GM19035 (cell line): Measurements from ENCODE around the gene ZFYVE28.

Experiments used
- ATAC-seq: cut with Tn5 transposase; IDR thresholded peaks from one replicate; pipeline ENCODE4 v1.9.1; 2021; ENCODE audit not compliant: unreplicated experiment

The ZFYVE28 gene

DNA sequence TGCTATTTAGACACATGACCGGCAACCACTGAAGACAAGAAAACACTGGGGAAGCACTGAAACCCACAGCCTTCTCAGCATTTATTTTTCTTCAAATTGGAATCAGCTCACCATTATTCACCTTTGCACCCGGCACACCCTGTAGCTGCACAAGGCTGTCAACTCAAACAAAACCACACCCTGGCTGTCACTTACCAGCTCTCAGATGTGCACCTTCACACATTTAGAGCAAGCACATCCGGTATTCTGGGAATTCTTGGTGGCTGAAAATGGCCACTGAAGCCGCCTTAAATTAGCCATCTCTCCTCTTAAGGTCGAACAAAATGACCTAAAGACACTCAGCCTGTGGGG lies 5.9 kb downstream of the ZFYVE28 start:
- ATAC-seq, result peak; percentile 30

DNA sequence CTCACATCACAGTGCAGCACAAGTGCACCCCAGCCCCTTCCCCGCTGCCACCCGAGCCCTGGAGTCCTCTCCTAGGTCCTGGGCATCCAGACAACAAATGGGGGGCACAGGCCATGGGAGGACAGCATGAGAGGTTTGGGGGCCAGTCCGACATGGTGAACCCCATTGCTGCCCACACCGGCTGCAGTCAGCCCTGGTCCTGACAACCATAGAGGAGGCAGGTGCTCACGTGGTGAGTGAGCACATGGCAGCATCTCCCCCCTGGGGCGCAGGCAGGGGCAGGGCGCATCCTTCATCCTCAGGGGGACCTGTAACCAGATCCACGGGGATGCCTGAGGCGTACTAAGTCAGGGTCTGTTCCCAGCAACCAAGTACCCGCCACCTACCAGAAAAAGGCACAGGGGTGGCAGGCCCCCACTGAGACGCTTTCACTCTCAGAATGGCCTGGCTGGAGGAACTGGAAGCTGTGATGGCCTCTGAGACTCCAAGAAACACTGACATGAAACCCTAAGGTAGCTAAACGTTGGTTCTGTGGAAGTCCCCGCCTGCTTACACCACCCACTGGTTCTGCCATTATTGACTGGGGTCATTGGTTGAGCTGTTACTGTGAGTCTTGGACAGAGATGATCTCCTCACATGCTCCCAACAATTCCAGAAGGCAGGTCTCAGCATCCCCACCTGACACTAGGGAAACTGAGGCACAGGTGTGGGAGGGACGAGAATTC lies 6.5 kb downstream of the ZFYVE28 start:
- ATAC-seq, result no peak

DNA sequence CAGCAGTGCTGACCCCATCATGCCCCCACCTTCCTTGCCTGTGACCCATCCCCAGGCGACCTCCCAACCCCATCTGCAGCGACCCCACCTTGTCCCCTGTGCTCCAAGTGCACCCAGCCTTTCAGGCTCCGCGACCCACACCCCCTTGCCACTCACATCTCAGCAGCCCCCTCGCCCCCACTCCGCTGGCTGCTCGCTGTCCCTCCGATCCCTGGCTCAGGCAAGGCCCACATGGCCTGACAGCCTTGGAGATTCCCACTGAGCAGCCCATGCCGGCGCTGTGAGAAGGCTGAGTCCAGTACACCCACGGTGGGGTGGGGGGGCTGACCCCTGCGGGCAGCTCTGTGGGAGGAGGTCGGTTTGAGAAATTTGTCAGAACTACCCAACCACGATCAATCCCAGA lies 9.1 kb downstream of the ZFYVE28 start:
- no peak for ATAC-seq

DNA sequence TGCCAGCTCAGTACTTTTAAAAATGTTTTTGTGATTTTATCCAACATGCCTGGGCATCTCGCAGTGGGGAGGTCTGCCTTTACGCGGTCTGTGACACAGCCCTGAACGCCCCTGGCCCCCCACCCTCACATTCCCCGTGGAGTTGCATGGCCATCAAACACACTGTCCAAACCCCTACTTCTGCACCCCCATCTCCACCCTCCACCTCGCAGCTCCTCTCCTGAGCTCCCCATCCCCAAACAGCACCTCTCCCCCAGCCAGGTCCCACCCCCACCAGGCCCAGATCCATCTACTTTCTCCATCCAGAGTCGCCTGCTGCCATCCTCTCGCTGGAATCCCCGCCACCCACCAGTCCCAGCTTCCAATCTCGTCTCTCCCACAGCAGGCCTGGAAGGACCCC lies 9.5 kb downstream of the ZFYVE28 start:
- ATAC-seq, result no peak

DNA sequence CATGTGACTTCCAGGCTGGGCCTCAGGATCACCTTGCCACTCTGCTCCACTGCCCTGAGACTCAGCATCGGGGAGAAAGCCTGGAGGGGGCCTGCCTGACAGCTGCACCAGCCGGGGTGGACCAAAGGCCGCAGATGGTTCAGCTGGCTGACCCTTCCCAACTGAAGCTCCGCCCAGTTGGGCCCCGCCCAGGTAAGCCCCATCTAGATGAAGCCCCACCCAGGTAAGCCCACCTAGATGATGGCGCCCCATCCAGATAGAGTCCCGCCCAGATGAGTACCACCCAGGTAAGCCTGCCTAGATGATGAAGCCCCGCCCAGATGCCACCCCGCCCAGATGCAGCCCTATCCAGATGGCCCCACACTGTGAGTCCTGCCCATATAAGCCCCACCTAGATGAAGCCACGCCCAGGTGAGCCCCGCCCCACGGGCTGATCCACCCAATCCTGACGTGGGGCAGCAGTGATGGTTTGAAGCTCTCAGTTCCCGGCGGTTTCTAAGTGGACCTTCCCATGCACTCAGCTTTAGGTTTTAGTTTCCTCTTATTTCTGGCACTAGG lies 10.0 kb downstream of the ZFYVE28 start:
- no peak for ATAC-seq

DNA sequence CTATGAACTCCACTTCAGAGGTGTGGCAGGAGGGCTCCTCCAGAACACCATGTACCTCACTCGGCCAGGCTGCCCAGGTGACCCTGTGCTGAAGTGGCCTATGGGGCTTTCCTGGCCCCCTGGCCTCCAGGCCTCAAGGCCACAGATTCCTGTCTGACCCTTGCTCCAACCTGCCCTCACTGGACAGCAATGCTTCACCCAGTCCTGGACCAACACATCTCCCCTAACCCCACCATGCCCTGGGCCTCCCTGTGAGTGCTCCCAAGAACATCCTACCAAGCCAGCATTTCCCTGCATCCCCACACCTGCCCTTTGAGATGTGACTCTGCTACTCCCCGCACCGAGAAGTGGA lies 10.5 kb downstream of the ZFYVE28 start:
- ATAC-seq, result no peak

DNA sequence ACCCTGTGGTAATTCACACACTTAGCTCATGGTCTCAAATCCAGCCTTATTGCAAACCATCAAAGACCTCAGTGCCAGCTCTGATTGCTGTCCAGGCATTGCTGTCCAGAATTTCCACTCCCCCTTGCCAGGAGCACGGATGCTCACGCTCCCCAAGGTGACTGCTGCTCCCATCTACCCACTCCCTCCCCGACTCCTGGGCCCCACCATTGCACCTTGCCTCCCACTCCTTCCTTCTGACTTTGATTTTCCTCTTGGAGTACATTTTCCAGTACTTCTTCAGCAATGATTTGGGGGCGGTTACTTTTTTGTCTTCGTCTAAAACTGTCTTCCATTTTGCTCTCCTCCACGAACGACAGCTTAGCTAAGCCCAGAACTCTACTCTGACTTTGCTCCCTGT lies 11.5 kb downstream of the ZFYVE28 start:
- ATAC-seq, result no peak

DNA sequence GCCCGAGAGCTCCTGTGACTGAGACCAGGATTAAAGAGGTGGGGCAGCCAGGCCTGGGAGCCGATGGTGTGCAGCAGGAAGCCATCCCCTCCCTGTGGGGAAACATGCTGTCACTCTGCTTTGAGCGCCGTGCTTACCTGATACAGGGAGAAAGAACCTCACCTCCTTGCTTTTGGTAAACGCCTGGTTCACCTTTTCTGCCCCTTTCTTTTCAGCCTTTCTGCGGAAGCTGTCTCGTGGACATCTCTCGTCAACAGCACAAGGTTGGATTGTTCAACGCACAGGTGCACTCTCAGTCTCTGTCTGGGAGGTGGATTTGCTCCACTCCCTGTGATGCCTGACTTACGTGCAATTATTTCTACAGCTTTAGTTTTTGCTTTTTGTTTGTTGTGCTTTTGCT lies 12.0 kb downstream of the ZFYVE28 start:
- ATAC-seq, result no peak

DNA sequence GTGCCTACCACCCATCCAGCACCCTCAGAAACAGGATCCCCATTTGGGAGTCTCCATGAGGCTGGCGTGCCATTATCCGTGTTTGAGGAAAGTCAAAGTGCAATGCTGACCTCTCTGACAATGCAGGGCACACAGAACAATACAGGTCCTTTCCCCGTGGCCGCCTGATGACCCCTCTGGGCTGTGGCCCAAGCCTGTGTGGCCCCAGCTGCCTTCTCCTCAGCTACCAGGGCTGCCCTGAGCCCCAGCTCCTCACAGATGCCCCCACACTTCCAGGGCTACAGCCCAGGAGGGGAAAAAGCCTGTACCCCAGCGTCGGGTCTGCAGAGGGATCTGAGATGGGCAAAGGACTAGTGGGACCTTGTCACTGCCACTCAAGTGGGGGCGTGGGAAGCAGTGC lies 15.5 kb downstream of the ZFYVE28 start:
- ATAC-seq, result no peak

DNA sequence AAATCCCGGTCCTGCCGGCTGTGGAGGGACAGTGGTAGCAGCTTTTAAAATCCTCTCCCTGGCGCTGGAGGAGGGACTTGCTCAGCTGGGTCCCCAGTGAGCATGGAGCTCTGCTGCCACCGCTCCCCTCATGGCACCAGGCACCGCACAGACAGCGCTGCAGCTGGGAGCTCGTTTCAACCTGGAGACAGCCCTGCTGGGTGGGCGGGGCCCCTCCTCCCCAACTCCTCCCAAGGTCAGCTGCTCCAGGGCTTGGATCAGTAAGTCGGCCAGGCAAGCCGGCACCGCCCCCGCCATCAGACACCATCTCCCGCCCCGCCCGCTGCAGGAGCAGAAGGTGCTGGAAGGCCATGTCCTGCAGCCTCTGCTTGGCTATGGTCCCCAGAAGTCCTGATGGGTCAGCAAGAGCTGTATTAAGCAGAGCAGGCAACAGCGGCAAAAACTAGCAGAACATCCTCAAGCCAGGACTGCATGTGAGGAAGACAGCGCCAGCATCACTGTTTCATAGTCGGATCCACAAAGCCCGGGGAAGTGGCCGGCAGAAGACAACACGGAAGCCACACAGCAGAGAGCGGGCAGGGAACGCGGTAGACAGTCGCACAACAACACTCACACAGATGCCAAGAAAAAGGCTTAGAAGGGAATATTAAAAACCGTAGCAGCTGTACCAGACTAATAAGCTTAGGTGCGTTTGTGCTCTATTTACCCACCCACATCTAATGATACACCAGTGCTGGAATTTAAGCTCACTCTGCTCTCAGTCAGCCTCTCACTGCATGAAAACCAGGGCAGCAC lies 16.2 kb downstream of the ZFYVE28 start:
- no peak for ATAC-seq

DNA sequence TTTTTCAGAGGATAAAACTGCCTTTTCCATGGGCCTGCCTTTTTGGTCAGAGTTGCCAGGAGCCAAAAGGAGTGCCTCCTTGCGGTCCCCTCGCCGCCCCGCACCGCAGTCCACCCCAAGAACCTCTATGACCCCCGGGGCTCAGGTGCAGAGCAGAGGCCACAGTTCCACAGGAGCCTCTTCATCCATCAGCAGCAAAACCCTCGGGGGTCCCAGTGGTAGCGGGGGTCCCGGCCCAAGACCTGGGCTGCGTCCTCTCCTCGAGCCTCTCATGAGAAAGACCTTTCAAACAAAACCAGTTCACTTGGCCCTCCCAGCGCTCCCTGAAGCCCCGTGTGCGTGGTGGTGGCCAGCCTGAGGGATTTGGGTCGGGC lies 16.8 kb downstream of the ZFYVE28 start:
- no peak for ATAC-seq

DNA sequence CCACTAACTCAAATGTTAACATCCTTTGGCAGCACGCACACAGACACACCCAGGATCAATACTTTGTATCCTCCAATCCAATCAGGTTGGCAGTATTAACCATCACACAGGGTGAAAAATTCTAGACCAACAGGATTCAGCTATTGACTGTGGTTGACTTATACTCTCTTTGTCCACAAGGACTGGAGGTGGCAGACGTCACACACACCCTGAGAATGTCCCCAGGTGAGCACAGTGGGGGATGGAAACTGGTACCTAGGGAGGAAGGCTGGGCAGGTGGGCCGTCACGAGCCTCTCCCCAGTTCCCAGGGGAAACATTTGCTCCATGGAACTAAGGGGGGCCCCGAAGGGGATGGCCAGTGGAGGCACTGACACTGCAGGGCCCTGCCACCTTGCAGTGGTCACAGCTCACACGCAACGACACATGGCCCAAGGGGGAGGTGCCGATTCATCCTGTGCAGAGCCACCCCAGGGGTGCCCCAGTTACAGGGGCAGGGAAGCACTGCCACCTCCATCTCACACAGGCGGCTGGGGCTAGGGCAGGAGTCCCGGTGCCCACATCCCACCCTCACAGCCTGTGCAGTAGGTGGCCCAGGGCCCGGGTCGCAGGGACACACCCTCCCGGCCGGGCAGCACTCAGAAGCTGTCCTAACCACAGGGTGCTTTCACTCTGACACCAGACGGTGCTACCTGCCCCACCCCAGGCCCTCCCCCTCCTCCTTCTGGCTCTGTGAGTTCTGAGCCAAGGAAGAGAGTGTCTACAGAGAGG lies 17.4 kb downstream of the ZFYVE28 start:
- no peak for ATAC-seq

DNA sequence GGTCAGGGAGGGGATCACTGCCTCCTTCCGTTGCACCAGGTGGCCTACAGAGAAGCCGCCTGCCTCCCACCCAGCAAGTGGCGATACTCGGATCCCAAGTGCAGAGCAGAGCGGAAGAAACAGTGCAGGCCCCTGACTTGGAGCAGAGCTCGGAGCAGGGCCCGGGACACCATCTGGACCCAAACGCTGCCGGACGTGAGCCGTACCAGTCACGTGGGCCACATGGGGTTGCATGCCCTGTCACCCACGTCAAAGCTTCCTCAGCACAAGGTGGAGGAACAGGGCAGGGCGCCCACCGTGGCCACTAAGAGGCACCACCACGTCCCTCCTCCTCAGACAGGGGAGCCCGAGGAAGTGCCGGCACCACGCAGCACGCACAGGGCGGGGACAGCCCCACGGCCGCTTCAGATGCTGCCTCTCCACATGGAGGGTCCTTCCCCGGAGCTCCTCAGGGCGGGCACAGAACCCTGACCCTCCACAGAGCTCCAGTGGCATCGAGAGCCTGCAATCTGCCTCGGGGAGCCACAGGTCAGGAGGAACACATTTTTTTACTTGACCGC lies 18.7 kb downstream of the ZFYVE28 start:
- no peak for ATAC-seq

DNA sequence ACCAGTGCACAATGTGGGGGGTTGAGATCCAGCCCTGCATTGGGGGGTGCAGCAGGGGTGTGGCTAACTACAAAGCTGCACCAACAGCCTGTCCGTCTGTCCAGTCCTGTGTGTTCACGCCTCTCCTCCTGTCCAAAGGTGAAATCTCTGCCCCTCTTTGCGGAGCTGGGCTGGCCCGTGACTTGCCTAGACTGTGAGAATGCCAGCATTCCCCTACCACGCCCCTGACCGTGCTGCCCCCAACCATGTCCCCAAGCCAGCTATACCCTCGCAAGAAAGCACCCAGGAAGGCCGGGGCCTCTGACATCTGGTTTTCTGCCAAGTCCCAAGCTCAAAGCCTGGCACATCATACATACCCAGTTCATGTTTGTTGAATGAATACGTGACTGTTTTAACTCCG lies 19.2 kb downstream of the ZFYVE28 start:
- no peak for ATAC-seq

DNA sequence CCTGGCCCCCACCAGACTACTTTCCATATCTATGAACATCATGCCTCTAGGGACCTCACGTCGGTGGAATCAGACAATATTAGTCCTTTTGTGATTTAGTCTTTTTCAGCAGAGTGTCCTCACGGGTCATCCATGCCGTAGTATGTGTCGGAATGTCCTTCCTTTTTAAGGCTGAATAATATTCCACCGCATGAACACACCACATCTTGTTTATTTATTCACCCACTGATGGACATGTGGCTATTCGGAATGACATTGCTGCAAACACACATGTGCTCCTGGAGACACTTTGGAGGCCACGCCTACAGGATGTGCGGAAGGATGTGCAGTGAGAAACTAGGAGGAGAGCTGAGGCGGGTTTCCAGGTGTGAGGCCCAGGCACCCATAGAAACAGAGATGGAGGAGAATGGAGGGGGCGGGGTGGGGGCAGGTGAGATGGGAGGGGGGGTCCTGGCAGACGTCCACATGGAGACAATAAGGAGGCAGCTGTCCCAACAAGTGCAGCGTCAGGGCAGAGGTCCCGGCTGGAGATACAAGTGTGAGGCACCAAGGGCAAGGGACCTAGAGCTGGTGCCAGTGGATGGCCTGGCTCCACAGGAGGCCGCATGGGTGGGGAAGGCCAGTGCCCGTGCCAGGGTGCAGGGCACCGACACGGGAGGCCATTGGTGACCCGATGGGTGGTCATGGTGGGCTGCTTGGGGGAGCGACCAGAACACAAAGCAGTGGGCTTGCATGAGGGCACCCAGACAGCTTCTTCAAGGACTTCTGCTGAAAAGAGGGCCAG lies 20.7 kb downstream of the ZFYVE28 start:
- ATAC-seq, result no peak

DNA sequence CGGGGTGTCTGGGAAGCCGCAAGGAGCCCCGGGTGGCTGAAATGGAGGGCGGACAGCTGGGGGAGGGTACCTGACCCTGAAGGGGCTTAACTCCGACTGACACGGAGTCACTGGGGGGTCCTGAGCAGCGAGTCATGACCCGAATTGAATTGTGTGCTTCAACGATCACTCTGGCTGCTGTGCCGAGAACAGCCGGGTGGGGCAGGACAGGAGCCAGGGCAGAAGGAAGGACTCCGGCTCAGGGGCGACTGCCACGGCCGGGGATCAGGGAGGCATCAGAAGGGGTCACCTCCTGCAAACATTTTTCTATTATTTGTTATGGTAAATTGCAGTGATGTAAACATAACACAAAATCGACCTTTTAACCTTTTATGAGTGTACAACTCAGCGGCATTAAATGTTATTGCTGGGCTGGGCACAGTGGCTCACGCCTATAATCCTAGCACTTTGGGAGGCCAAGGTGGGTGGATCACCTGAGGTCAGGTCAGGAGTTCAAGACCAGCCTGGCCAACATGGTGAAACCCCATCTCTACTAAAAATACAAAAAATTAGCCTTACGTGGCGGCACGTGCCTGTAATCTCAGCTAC lies 21.6 kb downstream of the ZFYVE28 start:
- ATAC-seq, result no peak

DNA sequence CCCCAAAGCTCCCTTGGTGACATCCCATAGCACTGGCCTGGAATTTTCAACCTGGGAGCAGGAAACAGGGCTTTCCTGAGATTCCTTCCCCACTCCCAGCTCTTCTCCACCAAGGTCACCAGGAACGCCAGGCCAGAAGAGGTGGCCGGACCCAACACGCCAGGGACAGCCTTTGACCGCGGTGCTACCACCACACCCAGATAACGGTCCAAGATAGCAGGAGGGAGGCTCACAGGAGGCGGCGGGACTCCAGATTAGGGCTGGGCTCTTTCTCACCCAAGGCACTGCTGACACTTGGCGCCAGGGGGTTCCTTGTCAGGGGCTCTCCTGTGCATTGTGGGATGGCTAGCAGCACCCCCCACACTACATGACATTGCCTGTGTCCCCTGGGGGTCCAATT lies 22.9 kb downstream of the ZFYVE28 start:
- no peak for ATAC-seq

DNA sequence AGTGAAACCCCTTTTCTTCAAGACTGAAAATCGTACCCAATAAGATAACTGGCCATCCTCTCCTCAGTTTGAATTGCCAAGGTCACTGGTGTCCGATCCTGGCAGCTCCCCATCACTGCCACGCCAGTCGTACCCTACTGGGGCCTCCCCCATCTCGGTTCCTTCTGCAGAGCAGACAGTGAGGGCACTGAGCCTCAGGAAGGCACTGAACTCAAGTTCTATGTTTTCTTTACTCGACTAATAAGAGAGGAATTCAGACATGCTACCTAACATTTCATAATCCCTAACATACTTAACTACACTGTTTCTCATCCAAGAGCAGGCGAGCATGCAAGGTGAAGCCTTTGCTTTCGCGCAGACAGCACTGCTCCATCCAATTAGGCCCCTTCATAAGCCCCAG lies 23.4 kb downstream of the ZFYVE28 start:
- no peak for ATAC-seq

DNA sequence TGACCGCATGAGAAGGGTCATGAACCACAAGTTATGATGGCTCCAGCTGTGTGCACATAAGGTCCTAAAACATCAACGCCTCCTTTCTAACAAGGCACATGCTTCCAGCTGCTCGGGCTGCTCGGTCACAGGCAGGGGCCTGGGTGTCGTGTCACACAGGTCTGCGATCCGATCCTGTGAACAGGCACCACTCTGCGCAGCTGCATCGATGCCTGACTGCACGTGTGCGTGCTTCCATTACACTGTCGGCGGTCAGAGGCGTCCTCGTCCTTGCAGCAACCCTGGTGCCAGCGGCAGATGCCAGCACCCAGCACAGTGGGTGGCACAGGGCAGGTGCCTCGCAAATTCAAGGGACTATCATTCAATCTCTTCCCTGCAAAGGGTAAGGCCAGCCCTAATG lies 23.9 kb downstream of the ZFYVE28 start:
- ATAC-seq, result no peak
